SK-N-SH (cell line): ENCODE data around the gene RBBP4. TPM values are rescaled to one million over a fixed set of nuclear protein-coding genes. Genes with fewer than 3 reads are reported as not detected.

Experiments used
- CTCF ChIA-PET: fragments of 300-600, 350-600 bp; formaldehyde crosslinking; extraction: SDS; loops from one replicate; lab custom pipeline; 2021; lab: Yijun Ruan, JAX
- POLR2A ChIA-PET: fragments of 350-600 bp; sonication (Branson Sonifier 250); formaldehyde crosslinking; extraction: SDS; loops from one replicate; lab custom pipeline; 2020; ENCODE audit warnings: antibody characterized with exemption, inconsistent platforms; lab: Yijun Ruan, JAX
- DNase-seq: peaks from one replicate; pipeline ENCODE4 v3.0.0; 2012
- H2AFZ ChIP-seq: fragments of 200-600 bp; sonication (generic); 2 replicates; pipeline ENCODE4 v1.8.1; 2016; ENCODE audit warnings: antibody characterized with exemption, mild to moderate bottlenecking, low read depth
- H3F3A ChIP-seq: fragments of 200-600 bp; sonication (generic); replicated peaks from 2 replicates; pipeline ENCODE3; 2016; ENCODE audit warnings: antibody characterized with exemption, mild to moderate bottlenecking; ENCODE audit not compliant: insufficient read depth
- H3K27ac ChIP-seq, 2 experiments: fragments of 200-500 bp in 1 of 2; fragments of 200-600 bp in 1 of 2; sonication (Bioruptor generic) in 1 of 2; sonication (generic), shearing (Covaris generic) in 1 of 2; 2 replicates each; pipeline versions ENCODE4 v1.5.1 to v1.6.1; 2014 to 2016; ENCODE audit warnings: low read depth in 2 of 2, inconsistent platforms in 1 of 2, low read length in 1 of 2, mild to moderate bottlenecking in 1 of 2, mixed read lengths in 1 of 2
- H3K27me3 ChIP-seq: fragments of 200-600 bp; sonication (generic), shearing (Covaris generic); 2 replicates; pipeline ENCODE4 v1.6.1; 2016; ENCODE audit warnings: mixed run types; ENCODE audit not compliant: insufficient read depth
- H3K36me3 ChIP-seq, 2 experiments: fragments of 200-500 bp in 1 of 2; fragments of 200-600 bp in 1 of 2; sonication (Bioruptor generic) in 1 of 2; sonication (generic) in 1 of 2; replicated peaks in 1 of 2; 2 replicates each; pipeline versions ENCODE3 to v1.5.1; 2014 to 2016; ENCODE audit warnings: low read length in 1 of 2, mild to moderate bottlenecking in 1 of 2; ENCODE audit not compliant: insufficient read depth in 2 of 2, control insufficient read depth in 1 of 2
- H3K4me1 ChIP-seq, 2 experiments: fragments of 200-500 bp in 1 of 2; fragments of 200-600 bp in 1 of 2; sonication (Bioruptor generic) in 1 of 2; sonication (generic), shearing (Covaris generic) in 1 of 2; 2 replicates each; pipeline versions ENCODE4 v1.5.1 to v1.6.1; 2014 to 2016; ENCODE audit warnings: low read depth in 1 of 2, low read length in 1 of 2, mixed run types in 1 of 2; ENCODE audit not compliant: insufficient read depth in 2 of 2, control insufficient read depth in 1 of 2
- H3K4me2 ChIP-seq: fragments of 200-600 bp; sonication (generic), shearing (Covaris generic); 2 replicates; pipeline ENCODE4 v1.6.1; 2017; ENCODE audit warnings: mixed run types
- H3K4me3 ChIP-seq, 2 experiments: fragments of 200-500 bp in 1 of 2; fragments of 200-600 bp in 1 of 2; sonication (Bioruptor generic) in 1 of 2; sonication (generic), shearing (Covaris generic) in 1 of 2; 2 replicates each; pipeline versions ENCODE4 v1.5.1 to v1.8.1; 2014 to 2016; ENCODE audit warnings: low read depth in 2 of 2, inconsistent platforms in 1 of 2, low read length in 1 of 2, mild to moderate bottlenecking in 1 of 2, mixed read lengths in 1 of 2, moderate library complexity in 1 of 2
- H3K79me2 ChIP-seq: fragments of 200-600 bp; sonication (generic); 2 replicates; pipeline ENCODE4 v1.8.1; 2017; ENCODE audit warnings: mild to moderate bottlenecking; ENCODE audit not compliant: insufficient read depth
- H3K9ac ChIP-seq: fragments of 200-600 bp; sonication (generic); 2 replicates; pipeline ENCODE4 v1.6.1; 2017; ENCODE audit warnings: mixed run types
- H3K9me2 ChIP-seq: fragments of 200-600 bp; sonication (generic); 2 replicates; pipeline ENCODE4 v1.6.1; 2017; ENCODE audit warnings: mixed run types
- H3K9me3 ChIP-seq: fragments of 200-600 bp; sonication (generic); 2 replicates; pipeline ENCODE4 v1.6.1; 2017; ENCODE audit warnings: mixed run types, mild to moderate bottlenecking, moderate library complexity
- H4K20me1 ChIP-seq: fragments of 200-600 bp; sonication (generic); 2 replicates; pipeline ENCODE4 v1.6.1; 2017; ENCODE audit warnings: mild to moderate bottlenecking, mixed run types; ENCODE audit not compliant: insufficient read depth
- CHD2 ChIP-seq: fragments of 150-350 bp; IDR thresholded peaks from 2 replicates; pipeline ENCODE4 v1.6.1; 2018; ENCODE audit warnings: low read length; ENCODE audit not compliant: partially characterized antibody
- EP300 ChIP-seq, 2 experiments: IDR thresholded peaks; 2 replicates each; pipeline versions ENCODE4 v1.4.0 to v1.6.1; 2012; ENCODE audit warnings: borderline replicate concordance in 1 of 2, low read depth in 1 of 2, low read length in 1 of 2
- EZH2phosphoT487 ChIP-seq: fragments of 200-600 bp; sonication (generic); IDR thresholded peaks from 2 replicates; pipeline ENCODE4 v1.6.1; 2017; ENCODE audit warnings: low read depth, mixed run types, mild to moderate bottlenecking, antibody characterized with exemption, moderate library complexity, borderline replicate concordance
- FOXJ3 ChIP-seq: sonication (generic); formaldehyde crosslinking; IDR thresholded peaks from 2 replicates; pipeline ENCODE4 v1.5.1; 2020; ENCODE audit warnings: mild to moderate bottlenecking, missing genetic modification reagents
- GABPA ChIP-seq: IDR thresholded peaks from 2 replicates; pipeline ENCODE4 v1.4.0; 2012; ENCODE audit warnings: low read depth, mild to moderate bottlenecking
- GATA2 ChIP-seq: sonication (generic); formaldehyde crosslinking; IDR thresholded peaks from 2 replicates; pipeline ENCODE4 v1.5.0; 2020; ENCODE audit warnings: mild to moderate bottlenecking, missing genetic modification reagents
- MEF2A ChIP-seq: IDR thresholded peaks from 2 replicates; pipeline ENCODE4 v1.4.0; 2012; ENCODE audit warnings: low read depth, borderline replicate concordance
- NFIC ChIP-seq: IDR thresholded peaks from 2 replicates; pipeline ENCODE4 v1.4.0; 2012; ENCODE audit warnings: borderline replicate concordance
- POLR2AphosphoS5 ChIP-seq: IDR thresholded peaks from 2 replicates; pipeline ENCODE4 v1.6.1; 2012; ENCODE audit warnings: low read depth, low read length
- RFX5 ChIP-seq: IDR thresholded peaks from 2 replicates; pipeline ENCODE4 v1.6.1; 2012; ENCODE audit warnings: mild to moderate bottlenecking, improper control_type of control experiment, low read length
- RXRA ChIP-seq: IDR thresholded peaks from 2 replicates; pipeline ENCODE4 v1.4.0; 2012; ENCODE audit warnings: low read depth, mild to moderate bottlenecking, borderline replicate concordance
- TCF12 ChIP-seq: IDR thresholded peaks from 2 replicates; pipeline ENCODE4 v1.4.0; 2012
- YY1 ChIP-seq: IDR thresholded peaks from 2 replicates; pipeline ENCODE4 v1.4.0; 2012; ENCODE audit warnings: low read depth, mild to moderate bottlenecking
- WGBS: methylation state at CpG from one replicate; pipeline ENCODE4 v1.1.6; 2017; ENCODE audit warnings: low lambda C conversion rate; 5-methylcytosine and 5-hydroxymethylcytosine counted together
- polyA plus RNA-seq, 3 experiments: library from polyadenylated mRNA; depleted of rRNA; stranded (reverse); fragments of >200 nt; gene quantifications; 2 replicates each; pipeline ENCODE4 v1.2.3, GENCODE V29; 2012
- TF ChIP-seq, protein P1 (sequence below): fragments of 150-350 bp; IDR thresholded peaks from 2 replicates; pipeline ENCODE4 v1.6.1; 2017; ENCODE audit warnings: antibody characterized with exemption, low read length, low read depth, borderline replicate concordance
- TF ChIP-seq, protein P2 (sequence below): fragments of 150-350 bp; IDR thresholded peaks from 2 replicates; pipeline ENCODE4 v1.6.1; 2016; ENCODE audit warnings: mild to moderate bottlenecking, low read depth, low read length
- TF ChIP-seq, protein P3 (sequence below): IDR thresholded peaks from 2 replicates; pipeline ENCODE4; 2012
- TF ChIP-seq, protein P4 (sequence below): fragments of 200-600 bp; sonication (generic); IDR thresholded peaks from 2 replicates; pipeline ENCODE4 v1.6.1; 2017; ENCODE audit warnings: antibody characterized with exemption, mild to moderate bottlenecking, moderate library complexity
- TF ChIP-seq, protein P5 (sequence below): IDR thresholded peaks from 2 replicates; pipeline ENCODE4 v1.4.0; 2012; ENCODE audit warnings: low read depth

The RBBP4 gene
- polyA plus RNA-seq, 1 of the 3 experiments (the other 2 are of a cell fraction) = 108 TPM

DNA sequence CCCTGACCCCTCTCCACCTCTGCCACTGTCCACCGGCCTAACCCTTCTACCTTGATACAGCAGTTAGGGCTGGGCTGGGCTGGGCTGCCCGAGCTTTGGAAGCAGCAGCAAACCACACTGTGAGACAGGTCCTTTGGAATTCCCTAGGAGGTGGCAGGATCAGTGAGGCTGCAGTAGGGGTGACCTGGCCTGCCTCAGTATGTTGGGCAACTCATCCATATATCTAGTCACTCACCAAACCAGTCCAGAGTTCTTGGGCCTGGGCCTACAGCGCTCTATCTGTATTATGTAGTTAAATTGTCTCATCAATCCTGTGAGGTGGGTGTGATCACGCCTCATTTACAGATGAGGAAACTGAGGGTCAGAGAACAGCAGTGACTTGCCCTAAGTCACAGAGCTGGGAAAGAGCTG, 64.9 kb downstream of the RBBP4 start (continued):
- TF ChIP-seq, protein P1, sequence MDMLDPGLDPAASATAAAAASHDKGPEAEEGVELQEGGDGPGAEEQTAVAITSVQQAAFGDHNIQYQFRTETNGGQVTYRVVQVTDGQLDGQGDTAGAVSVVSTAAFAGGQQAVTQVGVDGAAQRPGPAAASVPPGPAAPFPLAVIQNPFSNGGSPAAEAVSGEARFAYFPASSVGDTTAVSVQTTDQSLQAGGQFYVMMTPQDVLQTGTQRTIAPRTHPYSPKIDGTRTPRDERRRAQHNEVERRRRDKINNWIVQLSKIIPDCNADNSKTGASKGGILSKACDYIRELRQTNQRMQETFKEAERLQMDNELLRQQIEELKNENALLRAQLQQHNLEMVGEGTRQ = no peak
- TF ChIP-seq EZH2phosphoT487 (no peak), EP300 (IDR thresholded peaks at IDR 0.05; ENCODE audit: borderline replicate concordance in 1 of 2, low read depth in 1 of 2, low read length in 1 of 2) (no peak), RXRA (no peak), GABPA (no peak)
- TF ChIP-seq, protein P2, sequence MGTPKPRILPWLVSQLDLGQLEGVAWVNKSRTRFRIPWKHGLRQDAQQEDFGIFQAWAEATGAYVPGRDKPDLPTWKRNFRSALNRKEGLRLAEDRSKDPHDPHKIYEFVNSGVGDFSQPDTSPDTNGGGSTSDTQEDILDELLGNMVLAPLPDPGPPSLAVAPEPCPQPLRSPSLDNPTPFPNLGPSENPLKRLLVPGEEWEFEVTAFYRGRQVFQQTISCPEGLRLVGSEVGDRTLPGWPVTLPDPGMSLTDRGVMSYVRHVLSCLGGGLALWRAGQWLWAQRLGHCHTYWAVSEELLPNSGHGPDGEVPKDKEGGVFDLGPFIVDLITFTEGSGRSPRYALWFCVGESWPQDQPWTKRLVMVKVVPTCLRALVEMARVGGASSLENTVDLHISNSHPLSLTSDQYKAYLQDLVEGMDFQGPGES = no peak
- TF ChIP-seq, protein P3, sequence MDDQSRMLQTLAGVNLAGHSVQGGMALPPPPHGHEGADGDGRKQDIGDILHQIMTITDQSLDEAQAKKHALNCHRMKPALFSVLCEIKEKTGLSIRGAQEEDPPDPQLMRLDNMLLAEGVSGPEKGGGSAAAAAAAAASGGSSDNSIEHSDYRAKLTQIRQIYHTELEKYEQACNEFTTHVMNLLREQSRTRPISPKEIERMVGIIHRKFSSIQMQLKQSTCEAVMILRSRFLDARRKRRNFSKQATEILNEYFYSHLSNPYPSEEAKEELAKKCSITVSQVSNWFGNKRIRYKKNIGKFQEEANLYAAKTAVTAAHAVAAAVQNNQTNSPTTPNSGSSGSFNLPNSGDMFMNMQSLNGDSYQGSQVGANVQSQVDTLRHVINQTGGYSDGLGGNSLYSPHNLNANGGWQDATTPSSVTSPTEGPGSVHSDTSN = no peak
- TF ChIP-seq, protein P4, sequence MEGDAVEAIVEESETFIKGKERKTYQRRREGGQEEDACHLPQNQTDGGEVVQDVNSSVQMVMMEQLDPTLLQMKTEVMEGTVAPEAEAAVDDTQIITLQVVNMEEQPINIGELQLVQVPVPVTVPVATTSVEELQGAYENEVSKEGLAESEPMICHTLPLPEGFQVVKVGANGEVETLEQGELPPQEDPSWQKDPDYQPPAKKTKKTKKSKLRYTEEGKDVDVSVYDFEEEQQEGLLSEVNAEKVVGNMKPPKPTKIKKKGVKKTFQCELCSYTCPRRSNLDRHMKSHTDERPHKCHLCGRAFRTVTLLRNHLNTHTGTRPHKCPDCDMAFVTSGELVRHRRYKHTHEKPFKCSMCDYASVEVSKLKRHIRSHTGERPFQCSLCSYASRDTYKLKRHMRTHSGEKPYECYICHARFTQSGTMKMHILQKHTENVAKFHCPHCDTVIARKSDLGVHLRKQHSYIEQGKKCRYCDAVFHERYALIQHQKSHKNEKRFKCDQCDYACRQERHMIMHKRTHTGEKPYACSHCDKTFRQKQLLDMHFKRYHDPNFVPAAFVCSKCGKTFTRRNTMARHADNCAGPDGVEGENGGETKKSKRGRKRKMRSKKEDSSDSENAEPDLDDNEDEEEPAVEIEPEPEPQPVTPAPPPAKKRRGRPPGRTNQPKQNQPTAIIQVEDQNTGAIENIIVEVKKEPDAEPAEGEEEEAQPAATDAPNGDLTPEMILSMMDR = no peak
- TF ChIP-seq, protein P5, sequence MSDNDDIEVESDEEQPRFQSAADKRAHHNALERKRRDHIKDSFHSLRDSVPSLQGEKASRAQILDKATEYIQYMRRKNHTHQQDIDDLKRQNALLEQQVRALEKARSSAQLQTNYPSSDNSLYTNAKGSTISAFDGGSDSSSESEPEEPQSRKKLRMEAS = no peak
- TF ChIP-seq, all 33 proteins: peak for 0

DNA sequence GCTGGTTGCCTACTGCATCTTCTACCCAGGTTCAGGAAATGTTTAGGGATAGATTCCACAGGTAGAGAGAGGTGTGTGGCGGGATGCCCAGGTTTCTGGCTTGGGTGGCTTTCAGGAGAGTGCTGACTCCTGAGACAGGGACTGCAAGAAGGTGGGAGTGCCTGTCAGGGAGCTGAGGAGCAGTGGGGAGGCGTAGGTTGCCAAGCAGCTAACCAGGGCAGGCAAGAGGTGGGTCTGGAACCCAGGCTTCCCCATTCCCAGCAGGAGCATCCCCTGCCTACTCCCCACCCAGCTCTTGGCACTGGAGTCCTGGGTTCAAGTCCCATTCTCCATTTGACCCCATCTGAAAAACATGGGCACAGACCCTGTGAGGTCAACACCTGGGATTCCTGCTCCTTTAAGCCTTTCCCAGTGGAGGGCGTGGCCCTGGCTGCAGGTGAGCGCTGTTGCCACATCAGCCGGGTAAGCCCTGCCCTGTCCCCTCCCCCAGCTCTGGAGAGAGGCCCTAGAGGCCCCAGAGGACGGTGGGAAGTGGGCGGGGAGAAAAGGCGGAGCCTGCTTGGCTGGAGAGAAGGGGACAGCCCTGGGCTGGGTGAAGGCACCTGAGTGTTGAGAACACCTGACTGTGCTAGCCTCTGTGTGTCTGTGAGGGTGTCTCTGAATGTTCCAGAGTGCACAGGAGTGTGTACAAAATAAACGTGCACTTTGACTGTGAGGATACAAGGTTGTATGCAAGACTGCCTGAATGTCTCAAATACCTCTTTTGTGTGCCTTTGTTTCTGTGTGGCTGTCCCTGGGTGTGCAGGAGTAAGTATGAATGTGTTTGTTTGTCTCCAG, 65.5 kb downstream of the RBBP4 start:
- Histone ChIP-seq H2AFZ (0 out of 2 replicates have a peak overlapping the region, but pooled peaks have one; percentile 38), H3K9ac (no peak overlapping the region), H3K79me2 (no peaks in the 10 kb centered on the region), H3K9me2 (no peaks in the 10 kb centered on the region), H3K4me3 (no peak overlapping the region), H3K9me3 (no peaks in the 10 kb centered on the region), H3K36me3 (no peaks in the 10 kb centered on the region), H3F3A (no peaks in the 10 kb centered on the region), H3K4me2 (no peak overlapping the region), H3K27ac (no peak overlapping the region; a peak in 1 of 4 replicates), H3K27me3 (no peaks in the 10 kb centered on the region), H3K4me1 (peaks cover 0 to 4% of the 10 kb centered on the region in 2 experiments; a peak in 1 of 4 replicates), H4K20me1 (no peaks in the 10 kb centered on the region)
- peak; percentile 70 for DNase-seq
- WGBS = 50% methylated on average over 8 of the region's 9 CpGs
- CTCF ChIA-PET = interaction anchor here (1.0 to 18.9 kb wide), 4 partner anchors 11 to 59 kb away, joined by 3 to 392 read pairs (median 4); partner anchors contain the start of gene SYNC
- POLR2A ChIA-PET = interaction anchor here (0.6 kb wide), 1 partner anchor 11 kb away, joined by 4 read pairs; no protein-coding TSS in a partner anchor
- TF ChIP-seq NFIC = no peak
- TF ChIP-seq CHD2 = peak; percentile 37
- TF ChIP-seq POLR2AphosphoS5 = peak; percentile 17; the same call in 1 of the 2 replicates
- no peak for TF ChIP-seq RFX5
- TF ChIP-seq FOXJ3 (CRISPR knock-in tag) = no peak
- TF ChIP-seq, protein P4 = no peak
- TF ChIP-seq, protein P3 = no peak
- TF ChIP-seq MEF2A = no peak
- TF ChIP-seq EZH2phosphoT487 = no peak
- TF ChIP-seq GATA2 = no peak
- TF ChIP-seq YY1 = no peak
- TF ChIP-seq TCF12 = no peak
